HFF-Myc (cell line): ENCODE results near the gene ARPC1A.
A peak's percentile ranks its signal among the peaks of the same experiment; 100 is the strongest.

Experiments used
- DNase-seq: peaks from one replicate; pipeline ENCODE4 v3.0.0-alpha.2; 2011; ENCODE audit warnings: low read depth; ENCODE audit errors: extremely low read depth
- H3K4me3 ChIP-seq: replicated peaks from 2 replicates; pipeline ENCODE4 v1.5.1; 2011; ENCODE audit warnings: low read depth, mild to moderate bottlenecking, control low read depth, low read length
- CTCF ChIP-seq: IDR thresholded peaks from 2 replicates; pipeline ENCODE4 v1.5.1; 2012; ENCODE audit warnings: mild to moderate bottlenecking, low read depth, low read length, control low read depth; ENCODE audit errors: missing control alignments

ARPC1A gene

GRCh38 chr7:99403764-99404163, 78.1 kb downstream of the ARPC1A start:
- no peak for DNase-seq
- no peak for TF ChIP-seq CTCF
- H3K4me3 ChIP-seq: no peak overlapping the region

DNA sequence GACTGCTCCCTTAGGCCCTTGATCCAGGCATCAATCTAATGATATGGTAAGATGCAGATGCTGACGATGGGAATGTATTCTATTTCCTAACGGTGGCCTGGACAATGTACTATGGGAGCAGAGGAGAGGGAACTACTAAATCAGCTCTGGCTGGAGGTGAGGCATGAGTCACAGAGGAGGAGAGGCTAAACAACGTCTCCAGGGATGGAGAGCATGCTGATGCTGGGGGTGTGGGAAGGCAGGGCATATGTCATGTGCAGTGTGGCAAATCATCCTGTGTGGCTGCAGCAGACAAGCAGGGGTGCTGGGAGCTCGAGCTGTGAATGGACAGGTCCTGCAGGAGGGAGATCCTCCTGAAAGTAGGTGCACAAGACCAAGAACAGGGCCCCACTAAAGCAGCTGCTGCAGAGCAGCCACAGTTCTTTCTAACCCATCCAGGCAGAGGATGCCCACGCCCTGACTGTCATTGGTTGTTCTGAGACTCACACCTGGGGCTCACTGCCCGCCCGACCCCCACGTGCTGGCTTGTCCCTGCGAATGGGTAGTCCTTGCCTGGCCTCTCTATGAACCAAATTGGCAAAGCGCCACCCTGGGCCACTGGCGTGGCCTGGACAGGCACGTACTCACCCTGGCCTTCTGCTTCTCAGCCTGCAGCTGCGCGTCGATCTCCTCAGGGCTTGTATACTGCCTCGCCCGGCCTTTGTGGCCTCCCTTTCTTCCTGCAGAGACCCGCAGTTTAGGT, 78.7 kb downstream of the ARPC1A start:
- TF ChIP-seq CTCF: no peak
- DNase-seq: no peak
- H3K4me3 ChIP-seq: no peak overlapping the region

DNA sequence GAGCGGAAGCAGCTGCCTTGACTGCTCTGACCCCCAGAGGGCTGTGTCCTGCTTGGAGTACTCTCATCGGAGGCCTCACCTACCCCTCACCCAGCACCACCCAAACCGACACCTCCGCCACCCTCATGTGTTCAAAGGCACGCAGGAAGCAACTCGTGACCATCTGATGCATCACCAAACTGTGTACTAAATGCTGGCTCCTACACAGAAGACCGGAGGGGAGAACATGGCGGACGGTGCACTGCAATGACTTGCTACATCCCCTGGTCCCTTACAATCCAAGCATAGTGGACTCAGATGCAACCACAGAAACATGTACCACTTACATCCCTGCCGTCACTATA, 79.3 kb downstream of the ARPC1A start:
- TF ChIP-seq CTCF: no peak
- no peak for DNase-seq
- H3K4me3 ChIP-seq: no peak overlapping the region

DNA sequence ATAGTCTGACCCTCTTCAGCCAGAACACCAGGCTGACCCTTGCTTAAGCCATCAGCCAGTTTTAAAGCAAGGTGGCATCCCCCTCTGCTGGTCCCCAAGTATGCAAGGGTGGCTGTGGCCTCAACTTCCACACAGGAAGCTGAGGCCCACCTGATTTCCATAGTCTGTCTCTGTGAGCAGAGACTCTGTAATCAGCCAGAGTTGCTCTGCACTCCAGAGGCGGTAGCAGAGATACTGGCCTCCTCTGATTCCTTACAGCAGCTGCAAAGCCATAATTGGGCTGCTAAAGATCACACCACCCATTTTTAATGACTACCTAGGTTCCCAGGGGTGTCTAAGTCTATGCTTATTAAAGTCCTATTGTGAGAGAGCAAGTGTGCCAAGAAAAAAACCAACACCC, 80.9 kb downstream of the ARPC1A start:
- peak overlapping the region; percentile 99 for H3K4me3 ChIP-seq
- no peak for TF ChIP-seq CTCF
- DNase-seq: no peak

DNA sequence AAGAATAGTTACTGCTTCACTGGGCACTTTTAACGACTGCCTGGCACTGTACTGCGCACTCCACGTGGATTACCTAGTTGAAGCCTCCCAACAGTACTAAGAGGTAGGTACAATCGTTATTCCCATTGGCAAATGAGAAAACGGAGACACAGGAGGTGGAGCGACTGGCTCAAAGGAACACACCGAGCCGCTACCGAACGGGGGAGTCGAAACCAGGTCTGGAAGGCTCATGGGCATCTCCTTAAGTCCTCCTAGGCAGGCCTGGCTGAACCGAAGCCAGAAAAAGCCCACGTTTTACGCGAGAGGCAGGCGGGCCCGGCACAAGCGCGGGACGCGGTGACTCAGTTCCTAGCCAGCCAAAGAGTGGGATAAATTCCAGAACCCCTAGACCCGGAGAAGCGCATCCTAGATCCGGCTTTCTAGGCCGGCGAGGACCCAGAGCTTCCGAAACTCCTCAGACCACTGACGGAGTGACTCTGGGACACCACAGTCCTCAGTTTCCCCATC, 82.2 kb downstream of the ARPC1A start:
- DNase-seq: no peak
- H3K4me3 ChIP-seq: peak overlapping the region; percentile 99
- no peak for TF ChIP-seq CTCF

GRCh38 chr7:99408379-99409191, 82.9 kb downstream of the ARPC1A start, which contains the start of the genes BUD31 and PDAP1:
TSS of gene BUD31 (plus strand) at chr7:99408969. CDS start at chr7:99411093, 2,124 bp downstream.
TSS of gene PDAP1 (minus strand) at chr7:99408597. CDS start at chr7:99408548, 49 bp downstream.
- peak within 1 kb of the TSS; percentile 99 for H3K4me3 ChIP-seq
- no peak for TF ChIP-seq CTCF
- DNase-seq: peak; percentile 85
